HFF-Myc (cell line): Measurements from ENCODE around the gene ALKBH1.
"Not testable (repeated sequence)": the region's sequence is repeated elsewhere in the genome, so short reads cannot be mapped to it uniquely, and the experiment has no call there.

Experiments
- DNase-seq: peaks from one replicate; pipeline ENCODE4 v3.0.0-alpha.2; 2011; ENCODE audit warnings: low read depth; ENCODE audit errors: extremely low read depth
- H3K4me3 ChIP-seq: replicated peaks from 2 replicates; pipeline ENCODE4 v1.5.1; 2011; ENCODE audit warnings: low read depth, mild to moderate bottlenecking, control low read depth, low read length
- CTCF ChIP-seq: IDR thresholded peaks from 2 replicates; pipeline ENCODE4 v1.5.1; 2012; ENCODE audit warnings: mild to moderate bottlenecking, low read depth, low read length, control low read depth; ENCODE audit errors: missing control alignments

Gene ALKBH1

DNA sequence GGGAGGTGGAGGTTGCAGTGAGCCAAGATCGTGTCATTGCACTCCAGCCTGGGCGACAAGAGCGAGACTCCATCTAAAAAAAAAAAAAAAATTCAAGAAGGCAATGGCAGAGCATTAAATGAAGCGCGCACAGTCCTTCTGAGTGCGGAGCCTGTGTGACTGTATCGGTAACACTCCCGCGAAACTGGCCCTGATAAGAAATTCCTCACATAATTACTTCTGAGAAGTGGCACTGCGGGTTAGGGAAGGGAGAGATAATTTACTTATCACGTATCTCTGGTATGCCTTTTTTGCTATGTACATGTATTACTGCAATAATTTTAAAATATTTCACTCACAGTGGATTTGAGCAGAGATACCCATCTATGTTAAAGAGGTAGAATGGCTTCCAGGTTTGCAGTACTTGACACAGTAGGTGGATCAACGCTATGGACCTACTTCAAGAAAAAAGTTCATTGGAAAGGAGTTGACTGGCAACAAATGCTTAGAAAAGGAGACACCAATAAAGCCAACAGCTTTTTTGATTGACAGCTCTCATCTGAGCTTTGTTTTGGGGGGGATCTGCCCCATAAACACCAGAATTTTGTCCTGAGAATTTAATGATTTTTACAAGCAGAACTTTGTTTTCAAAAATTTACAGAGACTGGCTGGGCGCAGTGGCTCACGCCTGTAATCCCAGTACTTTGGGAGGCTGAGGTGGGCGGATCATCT is 62.1 kb downstream of the ALKBH1 start:
- no peak for TF ChIP-seq CTCF
- H3K4me3 ChIP-seq = no peak overlapping the region
- no peak for DNase-seq

DNA sequence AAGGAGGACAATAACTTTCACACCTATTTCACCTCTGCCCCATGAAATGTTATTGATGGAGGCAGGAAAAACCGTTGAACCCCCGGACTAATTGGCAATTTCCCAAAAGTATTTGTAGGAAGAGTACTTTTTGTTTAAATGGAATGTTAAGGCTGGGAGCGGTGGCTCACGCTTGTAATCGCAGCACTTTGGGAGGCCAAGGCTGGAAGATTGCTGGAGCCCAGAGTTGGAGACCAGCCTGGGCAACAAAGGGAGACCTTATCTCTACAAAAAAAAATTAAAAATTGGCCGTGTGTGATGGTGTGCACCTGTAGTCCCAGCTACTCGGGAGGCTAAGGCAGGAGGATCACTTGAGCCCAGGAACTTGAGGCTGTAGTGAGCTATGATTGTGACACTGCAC is 65.4 kb downstream of the ALKBH1 start:
- DNase-seq = no peak
- no peak for TF ChIP-seq CTCF
- peak overlapping the region; percentile 25; the same call in 1 of the 2 replicates for H3K4me3 ChIP-seq

DNA sequence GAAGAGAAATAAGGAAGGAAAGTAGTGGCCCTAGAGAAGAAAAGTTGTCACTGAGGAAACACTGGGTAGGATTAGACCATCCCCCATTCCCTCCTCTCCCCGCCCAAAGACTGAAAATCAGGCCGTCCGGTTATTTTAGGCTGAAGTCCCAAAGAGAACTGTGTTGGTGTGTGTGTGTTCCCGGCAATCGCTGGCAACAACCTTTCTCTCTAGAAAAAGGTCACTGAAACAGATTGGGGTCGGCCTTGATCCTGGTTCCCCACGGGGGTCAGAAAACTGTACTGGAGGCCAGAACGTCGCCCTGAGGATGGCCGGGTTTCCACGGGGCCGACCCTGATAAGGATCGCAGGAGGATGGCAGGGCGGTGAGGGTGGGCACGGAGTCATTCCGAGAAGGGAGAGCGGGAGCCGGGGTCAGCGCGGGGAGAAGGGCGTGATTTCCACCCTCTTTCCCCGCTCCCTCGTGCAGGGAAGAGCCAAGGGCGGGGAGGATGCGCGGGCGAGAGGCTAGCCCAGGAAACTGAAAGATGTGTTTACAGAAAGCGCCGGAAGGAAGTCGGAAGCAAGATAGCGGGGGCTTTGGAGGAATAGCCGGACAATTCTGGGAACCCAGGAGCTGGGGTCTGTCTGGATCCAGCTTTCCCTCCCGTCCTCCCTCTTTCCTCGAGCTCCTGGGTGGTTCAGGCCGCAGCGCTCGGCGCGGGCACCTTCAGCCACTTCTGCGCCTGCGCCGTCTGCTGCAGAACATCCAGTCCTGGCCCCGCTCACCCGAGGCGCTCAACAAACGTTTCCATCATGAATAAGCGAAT is 66.1 kb downstream of the ALKBH1 start:
- no peak for TF ChIP-seq CTCF
- peak overlapping the region; percentile 25 for H3K4me3 ChIP-seq
- no peak for DNase-seq

- no peak for TF ChIP-seq CTCF
- H3K4me3 ChIP-seq = no peak overlapping the region
Observed at GRCh38 chr14:77640756-77641533, 66.9 kb downstream of the ALKBH1 start.

GRCh38 chr14:77638771-77639171 is 69.1 kb downstream of the ALKBH1 start:
- DNase-seq = no peak
- H3K4me3 ChIP-seq = no peak overlapping the region
- TF ChIP-seq CTCF = no peak

More at GRCh38 chr14:77640756-77641533, 66.9 kb downstream of the ALKBH1 start:
- no peak for DNase-seq

- not testable (repeated sequence) for DNase-seq, H3K4me3 ChIP-seq
Observed at GRCh38 chr14:77635869-77636268, 72.0 kb downstream of the ALKBH1 start.

DNA sequence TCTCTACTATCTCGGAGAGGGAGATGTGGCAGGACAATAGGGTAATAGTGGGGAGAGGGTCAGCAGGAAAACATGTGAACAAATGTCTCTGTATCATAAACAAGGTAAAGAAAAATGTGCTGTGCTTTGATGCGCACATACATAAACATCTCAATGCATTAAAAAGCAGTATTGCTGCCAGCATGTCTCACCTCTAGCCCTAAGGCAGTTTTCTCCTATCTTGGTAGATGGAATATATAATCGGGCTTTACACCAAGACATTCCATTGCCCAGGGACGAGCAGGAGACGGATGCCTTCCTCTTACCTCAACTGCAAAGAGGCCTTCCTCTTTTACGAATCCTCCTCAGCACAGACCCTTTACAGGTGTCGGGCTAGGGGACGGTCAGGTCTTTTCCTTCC is 72.4 kb downstream of the ALKBH1 start:
- H3K4me3 ChIP-seq, DNase-seq: not testable (repeated sequence)
